Activated T-cell treated with anti-CD3 and anti-CD28 coated beads, Interleukin-2, amount 50 U/mL, for 72 hours (primary cell): ENCODE measurements around the gene VAV3. TPM values are rescaled to one million over a fixed set of nuclear protein-coding genes. Genes with fewer than 3 reads are reported as not detected.
A peak's percentile ranks its signal among the peaks of the same experiment; 100 is the strongest.

ENCODE experiments used
- ATAC-seq, 2 donors: fragments of 150-1000 bp; cut with Tn5 transposase; replicated peaks in 1 of 2; 2 replicates each; pipeline ENCODE4 v1.10.0; 2021; ENCODE audit warnings: moderate library complexity in 2 of 2, mild to moderate bottlenecking in 1 of 2
- DNase-seq, 2 donors: peaks; one replicate each; pipeline ENCODE4 v3.0.0; 2021 to 2022; ENCODE audit warnings: mixed read lengths in 1 of 2
- H3K27ac Mint-ChIP-seq: one replicate; pipeline ENCODE4 v1.8.0; 2022; ENCODE audit warnings: mild to moderate bottlenecking, moderate library complexity, mixed read lengths
- H3K27me3 Mint-ChIP-seq: one replicate; pipeline ENCODE4 v1.8.0; 2022; ENCODE audit warnings: low read depth, mixed read lengths
- H3K36me3 Mint-ChIP-seq, 2 donors: one replicate each; pipeline ENCODE4 v1.8.0; 2022; ENCODE audit warnings: mixed read lengths in 2 of 2, mild to moderate bottlenecking in 1 of 2; ENCODE audit not compliant: insufficient read depth in 2 of 2
- H3K4me1 Mint-ChIP-seq: one replicate; pipeline ENCODE4 v1.8.0; 2022; ENCODE audit warnings: low read depth, mixed read lengths
- H3K4me3 Mint-ChIP-seq, 2 donors: one replicate each; pipeline ENCODE4 v1.8.0; 2022; ENCODE audit warnings: mild to moderate bottlenecking in 2 of 2, mixed read lengths in 2 of 2, moderate library complexity in 2 of 2
- H3K9me3 Mint-ChIP-seq, 2 donors: one replicate each; pipeline ENCODE4 v1.8.0; 2022; ENCODE audit warnings: mixed read lengths in 2 of 2
- total RNA-seq, 2 donors: library from RNA; stranded (reverse); gene quantifications; one replicate each; pipeline ENCODE4 v1.2.3, GENCODE V29; 2022

Gene VAV3
- total RNA-seq, 2 donors from 2014 or later, result 2.5 to 2.8 TPM

DNA sequence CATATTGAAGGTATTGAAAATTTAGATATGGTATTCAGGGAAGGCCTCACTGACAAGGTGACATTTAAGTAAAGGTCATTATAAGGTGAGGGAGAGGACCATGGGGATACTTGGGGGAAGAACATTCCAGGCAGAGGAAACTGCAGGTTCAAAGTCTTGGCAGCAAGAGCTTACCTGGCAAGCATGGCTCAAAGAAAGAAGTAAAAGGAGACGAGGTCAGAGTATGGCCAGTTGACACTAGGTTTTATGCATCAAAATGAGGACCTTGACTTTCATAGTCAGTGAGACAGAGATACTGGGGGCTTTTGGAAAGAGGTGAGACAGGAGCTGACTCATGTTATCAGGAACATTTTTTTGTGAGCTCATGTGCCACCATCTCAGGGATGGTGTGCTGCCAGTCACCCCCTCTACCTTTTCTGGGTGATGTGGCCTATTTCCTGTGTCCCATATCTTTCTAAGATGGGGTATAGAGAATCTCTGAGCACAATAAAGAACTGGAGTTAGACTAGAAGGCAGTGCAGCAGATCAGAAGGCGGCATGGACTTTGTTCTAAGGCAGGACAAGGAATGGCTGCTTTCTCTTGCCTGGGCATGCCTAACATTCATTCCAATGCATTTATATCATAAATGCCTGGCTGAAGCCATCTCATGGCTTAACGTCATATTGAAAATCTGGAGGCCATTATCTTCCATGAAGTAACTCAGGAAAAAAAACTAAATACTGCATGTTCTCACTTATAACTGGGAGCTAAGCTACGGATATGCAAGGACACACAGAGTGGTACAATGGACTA is 417.4 kb downstream of the VAV3 start:
- no peak overlapping the region for H3K4me3 Mint-ChIP-seq
- no peaks in the 10 kb centered on the region for H3K27me3 Mint-ChIP-seq
- H3K27ac Mint-ChIP-seq, result no peak overlapping the region
- no peaks in the 10 kb centered on the region for H3K36me3 Mint-ChIP-seq
- DNase-seq, result no peak
- no peaks in the 10 kb centered on the region for H3K4me1 Mint-ChIP-seq
- ATAC-seq, result peak in 1 of 2 donors; percentile 25
- no peaks in the 10 kb centered on the region for H3K9me3 Mint-ChIP-seq

DNA sequence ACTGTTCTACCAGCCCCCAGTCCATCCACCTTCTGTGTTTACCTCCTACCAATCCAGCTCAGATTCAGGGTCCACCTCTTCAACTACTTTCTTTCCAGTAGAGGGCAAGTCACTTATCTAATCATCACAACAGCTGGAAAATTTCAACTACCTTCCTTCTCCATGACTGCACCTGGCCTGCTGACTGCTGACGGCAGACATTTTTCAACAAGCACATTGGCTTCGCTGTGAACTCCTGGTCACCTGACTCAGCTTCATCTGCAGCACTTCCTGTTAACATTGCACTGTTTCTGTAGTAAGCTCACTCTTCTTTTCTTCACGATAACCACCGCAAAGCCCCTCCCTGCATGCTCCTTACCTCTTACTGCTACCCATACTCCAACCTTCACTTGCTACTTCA is 418.4 kb downstream of the VAV3 start:
- no peaks in the 10 kb centered on the region for H3K4me1 Mint-ChIP-seq
- H3K4me3 Mint-ChIP-seq, result no peak overlapping the region
- H3K27ac Mint-ChIP-seq, result no peak overlapping the region
- DNase-seq, result no peak
- ATAC-seq, result no peak
- no peaks in the 10 kb centered on the region for H3K36me3 Mint-ChIP-seq
- H3K27me3 Mint-ChIP-seq, result no peaks in the 10 kb centered on the region
- H3K9me3 Mint-ChIP-seq, result no peaks in the 10 kb centered on the region

DNA sequence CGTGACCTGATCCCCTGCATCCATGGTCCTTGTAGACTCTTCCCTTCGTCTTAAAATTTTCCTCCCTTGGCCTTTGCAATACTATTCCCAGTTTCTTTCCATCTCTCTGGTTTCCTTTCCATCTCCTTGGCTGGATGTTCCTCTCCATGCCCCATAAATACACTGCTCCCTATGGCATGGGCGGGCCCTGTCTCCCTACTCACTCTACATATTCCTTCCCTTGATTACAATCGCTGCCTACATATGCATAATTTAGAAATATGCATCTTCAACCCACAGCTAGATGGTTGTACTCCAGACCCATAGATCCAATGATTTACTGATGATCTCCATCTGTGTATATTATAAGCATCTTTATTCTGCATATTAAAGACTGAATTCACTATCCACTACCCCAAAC is 419.1 kb downstream of the VAV3 start:
- Mint-ChIP-seq H3K4me1 (no peaks in the 10 kb centered on the region), H3K9me3 (no peaks in the 10 kb centered on the region), H3K27ac (no peak overlapping the region), H3K27me3 (no peaks in the 10 kb centered on the region), H3K4me3 (no peak overlapping the region), H3K36me3 (no peaks in the 10 kb centered on the region)
- no peak for DNase-seq
- no peak for ATAC-seq

DNA sequence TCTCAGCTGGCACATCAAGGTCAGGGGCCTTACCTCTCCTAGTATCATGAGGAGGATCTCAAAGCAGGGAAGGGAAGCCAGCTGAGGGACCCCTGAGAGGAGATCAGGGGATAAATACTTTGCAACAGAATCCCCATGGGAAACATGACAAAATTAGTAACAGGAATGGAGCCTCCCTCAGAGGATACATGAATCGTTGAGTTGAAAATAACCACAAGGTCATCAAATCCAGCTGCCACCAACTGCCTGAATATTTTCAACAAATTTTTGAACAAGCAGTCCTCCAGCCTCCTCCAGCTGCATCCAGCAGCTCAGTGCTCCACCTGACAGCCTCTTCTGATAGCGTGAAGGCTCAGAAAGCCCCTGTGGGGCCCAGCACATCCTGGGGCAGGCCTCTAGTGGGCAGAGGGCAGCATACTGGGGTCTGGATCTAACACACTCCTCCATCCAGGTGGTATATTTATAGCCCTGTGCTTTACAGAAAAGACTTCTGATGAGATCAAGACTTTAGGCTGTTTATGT is 419.9 kb downstream of the VAV3 start:
- no peak for ATAC-seq

DNA sequence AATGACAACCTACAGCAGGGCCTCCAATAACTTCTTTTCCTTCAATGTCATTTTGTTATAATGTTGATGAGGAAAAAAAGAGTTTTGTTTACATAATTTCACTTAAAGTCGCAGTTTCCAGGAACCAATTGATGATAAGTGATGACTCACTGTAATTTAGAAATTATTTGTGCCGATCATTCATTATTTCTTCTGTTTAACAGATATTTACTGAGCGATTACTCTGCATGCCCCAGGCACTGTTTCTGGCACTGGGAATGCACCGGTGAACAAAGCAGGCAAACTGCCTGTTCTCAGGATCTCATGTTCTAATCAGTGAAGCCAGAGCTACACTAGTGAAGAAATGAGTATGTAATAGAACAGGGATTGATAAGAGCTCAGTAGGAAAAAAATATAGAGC is 420.7 kb downstream of the VAV3 start:
- H3K27ac Mint-ChIP-seq, result no peak overlapping the region
- no peak overlapping the region for H3K4me3 Mint-ChIP-seq
- no peaks in the 10 kb centered on the region for H3K36me3 Mint-ChIP-seq
- ATAC-seq, result no peak
- H3K4me1 Mint-ChIP-seq, result no peaks in the 10 kb centered on the region
- no peaks in the 10 kb centered on the region for H3K27me3 Mint-ChIP-seq
- no peaks in the 10 kb centered on the region for H3K9me3 Mint-ChIP-seq
- no peak for DNase-seq

More for the DNA sequence above, 419.9 kb downstream of the VAV3 start:
- DNase-seq, result no peak
- Mint-ChIP-seq H3K4me3 (no peak overlapping the region), H3K9me3 (no peaks in the 10 kb centered on the region), H3K27me3 (no peaks in the 10 kb centered on the region), H3K36me3 (no peaks in the 10 kb centered on the region), H3K27ac (no peak overlapping the region), H3K4me1 (no peaks in the 10 kb centered on the region)

DNA sequence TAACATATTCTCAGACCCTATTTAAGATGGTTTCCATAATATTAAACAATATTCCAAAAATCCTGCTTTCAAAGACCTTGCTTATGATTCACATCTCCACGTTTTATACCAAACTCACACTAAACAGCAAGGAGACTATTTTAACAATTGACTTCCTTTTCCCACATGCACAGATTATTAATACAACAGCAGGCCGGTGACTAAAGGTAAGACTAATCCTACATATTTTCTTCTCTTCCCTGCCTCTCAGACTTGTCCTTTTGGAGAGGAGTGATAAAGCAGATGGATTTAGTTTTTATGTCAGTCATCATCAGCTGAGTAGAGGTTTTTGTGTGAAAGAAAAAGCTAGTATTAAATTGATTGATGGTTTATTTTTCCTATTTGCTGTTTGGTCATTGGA is 423.6 kb downstream of the VAV3 start:
- Mint-ChIP-seq H3K4me3 (no peak overlapping the region), H3K27me3 (no peaks in the 10 kb centered on the region), H3K36me3 (no peaks in the 10 kb centered on the region), H3K27ac (no peak overlapping the region), H3K4me1 (no peaks in the 10 kb centered on the region), H3K9me3 (no peaks in the 10 kb centered on the region)
- DNase-seq (no peak), ATAC-seq (no peak)

DNA sequence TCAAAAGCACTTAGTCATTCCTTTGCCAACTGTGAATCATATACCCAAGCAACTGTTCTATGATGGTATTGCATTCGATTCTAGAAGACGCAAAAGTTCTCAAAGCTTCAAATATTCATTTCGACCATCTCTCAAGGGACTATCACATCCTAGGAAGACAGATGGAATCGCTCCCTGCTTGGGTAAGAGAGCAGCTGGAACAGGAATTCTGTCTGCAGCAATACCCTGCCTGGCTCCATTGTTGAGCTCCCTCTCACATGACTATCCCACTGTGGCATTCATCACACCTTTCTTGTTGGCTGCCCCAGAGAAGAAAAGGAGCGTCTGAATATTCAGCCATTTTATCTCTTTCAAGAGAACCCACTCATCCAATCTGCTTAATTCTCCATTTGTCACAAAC is 426.5 kb downstream of the VAV3 start:
- no peaks in the 10 kb centered on the region for H3K4me1 Mint-ChIP-seq
- DNase-seq (no peak), ATAC-seq (no peak)
- H3K4me3 Mint-ChIP-seq, result no peak overlapping the region
- no peaks in the 10 kb centered on the region for H3K36me3 Mint-ChIP-seq
- H3K27ac Mint-ChIP-seq, result no peak overlapping the region
- no peaks in the 10 kb centered on the region for H3K27me3 Mint-ChIP-seq
- no peaks in the 10 kb centered on the region for H3K9me3 Mint-ChIP-seq

DNA sequence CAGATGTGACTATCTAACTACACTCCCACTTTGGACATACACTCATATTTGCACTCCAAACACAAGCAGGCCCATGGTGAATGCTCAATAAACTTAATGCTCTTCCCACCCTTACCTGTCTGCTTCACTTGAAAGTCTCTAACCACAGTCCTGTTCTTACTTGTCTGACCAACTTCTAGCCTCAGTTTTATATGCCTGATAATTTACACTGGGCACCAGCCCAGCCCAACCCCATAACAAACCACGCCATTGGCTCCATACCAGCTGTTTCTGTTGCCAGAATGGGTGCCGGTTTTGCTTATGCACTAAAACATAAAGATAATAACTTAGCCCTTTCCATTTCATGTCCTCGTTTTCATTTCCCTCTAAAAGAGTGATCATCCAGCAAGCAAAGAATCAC is 428.7 kb downstream of the VAV3 start:
- no peak for ATAC-seq
- no peak overlapping the region for H3K4me3 Mint-ChIP-seq
- no peaks in the 10 kb centered on the region for H3K36me3 Mint-ChIP-seq
- no peaks in the 10 kb centered on the region for H3K27me3 Mint-ChIP-seq
- H3K4me1 Mint-ChIP-seq, result no peaks in the 10 kb centered on the region
- DNase-seq, result no peak
- no peaks in the 10 kb centered on the region for H3K9me3 Mint-ChIP-seq
- no peak overlapping the region for H3K27ac Mint-ChIP-seq

DNA sequence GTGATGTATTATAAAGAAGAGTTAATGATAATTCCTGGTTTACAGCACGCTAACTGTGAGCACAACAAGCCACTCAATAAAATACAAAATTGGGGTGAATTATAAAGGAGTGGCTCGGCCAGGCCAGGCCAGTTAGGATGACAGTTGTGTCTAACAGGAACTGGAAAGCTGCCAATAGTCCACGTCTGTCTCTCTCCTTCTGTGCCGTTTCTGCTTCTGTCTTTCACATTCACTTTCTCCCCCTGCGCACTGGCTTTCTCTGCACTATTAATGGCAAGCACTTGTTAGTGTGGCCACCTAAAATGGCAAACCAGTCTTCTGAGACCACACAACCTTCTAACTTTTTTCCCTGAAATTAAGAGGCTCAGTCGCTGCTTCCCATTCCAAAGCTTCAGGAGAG is 429.9 kb downstream of the VAV3 start:
- H3K4me1 Mint-ChIP-seq, result no peaks in the 10 kb centered on the region
- ATAC-seq, result no peak
- H3K36me3 Mint-ChIP-seq, result no peaks in the 10 kb centered on the region
- no peaks in the 10 kb centered on the region for H3K9me3 Mint-ChIP-seq
- H3K4me3 Mint-ChIP-seq, result no peak overlapping the region
- no peak for DNase-seq
- no peak overlapping the region for H3K27ac Mint-ChIP-seq
- H3K27me3 Mint-ChIP-seq, result no peaks in the 10 kb centered on the region

DNA sequence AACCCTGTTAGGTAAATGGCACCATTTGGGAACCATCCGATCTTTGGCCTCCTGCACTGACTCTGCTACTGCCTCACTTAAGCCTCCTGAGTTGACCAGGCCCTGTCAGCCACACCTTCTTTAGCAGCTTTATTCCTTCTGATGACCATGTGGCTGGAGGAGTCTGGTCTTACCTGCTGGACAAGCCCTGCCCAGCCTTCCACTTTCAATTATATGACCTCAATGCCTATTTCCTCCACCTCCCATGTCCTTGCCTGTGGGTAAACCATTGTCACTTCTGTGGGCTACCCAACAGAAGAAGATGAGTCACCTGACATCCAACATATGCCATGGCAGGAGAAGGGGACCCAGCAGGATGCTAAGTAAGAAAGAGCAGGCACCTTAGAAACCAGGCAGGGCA is 430.3 kb downstream of the VAV3 start:
- Mint-ChIP-seq H3K9me3 (no peaks in the 10 kb centered on the region), H3K4me1 (no peaks in the 10 kb centered on the region), H3K27ac (no peak overlapping the region), H3K36me3 (no peaks in the 10 kb centered on the region), H3K4me3 (no peak overlapping the region), H3K27me3 (peaks cover 3% of the 10 kb centered on the region)
- DNase-seq, result no peak
- ATAC-seq, result no peak

DNA sequence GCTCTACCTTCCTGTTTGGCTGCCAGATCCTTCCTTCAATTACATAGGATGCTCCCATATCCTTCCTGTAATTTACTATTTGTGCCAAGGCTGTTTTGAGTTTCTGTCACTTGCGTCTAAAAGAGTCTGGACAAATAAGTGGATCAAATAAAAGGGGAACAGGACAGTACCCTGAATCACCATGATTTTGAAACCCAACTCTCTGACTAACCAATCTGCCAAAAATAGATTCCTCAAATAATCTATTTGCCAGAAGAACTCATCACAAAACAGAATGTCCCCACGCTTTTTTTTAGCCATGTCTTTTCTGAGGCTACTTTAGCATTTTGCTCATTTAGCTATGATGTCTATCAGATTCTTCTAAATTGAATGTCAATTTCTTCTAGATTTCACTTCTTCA is 431.5 kb downstream of the VAV3 start:
- Mint-ChIP-seq H3K9me3 (no peaks in the 10 kb centered on the region), H3K27ac (no peak overlapping the region), H3K4me1 (no peaks in the 10 kb centered on the region), H3K36me3 (no peaks in the 10 kb centered on the region), H3K4me3 (no peak overlapping the region), H3K27me3 (peaks cover 12% of the 10 kb centered on the region)
- ATAC-seq, result no peak
- no peak for DNase-seq

DNA sequence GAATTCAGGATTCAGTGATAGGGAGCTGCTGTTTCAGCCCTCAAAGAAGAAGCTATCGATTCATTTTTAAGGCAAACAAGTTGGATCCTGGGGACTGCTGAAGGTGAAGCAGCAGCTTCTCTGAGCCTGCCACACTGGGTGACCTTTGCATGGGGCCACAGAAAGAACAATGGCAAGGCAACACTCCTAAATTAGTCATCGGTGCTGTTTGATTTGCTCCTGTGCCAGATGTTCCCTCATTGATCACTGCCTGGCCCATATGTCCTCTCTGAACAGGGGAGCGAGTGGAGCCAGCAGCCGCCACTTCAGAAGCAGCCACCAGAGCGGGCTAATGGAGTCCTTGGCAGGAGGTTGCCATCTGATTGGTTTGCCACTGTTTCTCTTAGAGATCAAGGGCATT is 432.7 kb downstream of the VAV3 start:
- ATAC-seq, result no peak
- no peak for DNase-seq
- no peak overlapping the region for H3K27ac Mint-ChIP-seq
- peaks cover 20% of the 10 kb centered on the region for H3K27me3 Mint-ChIP-seq
- H3K36me3 Mint-ChIP-seq, result no peaks in the 10 kb centered on the region
- no peaks in the 10 kb centered on the region for H3K4me1 Mint-ChIP-seq
- no peaks in the 10 kb centered on the region for H3K9me3 Mint-ChIP-seq
- H3K4me3 Mint-ChIP-seq, result no peak overlapping the region

DNA sequence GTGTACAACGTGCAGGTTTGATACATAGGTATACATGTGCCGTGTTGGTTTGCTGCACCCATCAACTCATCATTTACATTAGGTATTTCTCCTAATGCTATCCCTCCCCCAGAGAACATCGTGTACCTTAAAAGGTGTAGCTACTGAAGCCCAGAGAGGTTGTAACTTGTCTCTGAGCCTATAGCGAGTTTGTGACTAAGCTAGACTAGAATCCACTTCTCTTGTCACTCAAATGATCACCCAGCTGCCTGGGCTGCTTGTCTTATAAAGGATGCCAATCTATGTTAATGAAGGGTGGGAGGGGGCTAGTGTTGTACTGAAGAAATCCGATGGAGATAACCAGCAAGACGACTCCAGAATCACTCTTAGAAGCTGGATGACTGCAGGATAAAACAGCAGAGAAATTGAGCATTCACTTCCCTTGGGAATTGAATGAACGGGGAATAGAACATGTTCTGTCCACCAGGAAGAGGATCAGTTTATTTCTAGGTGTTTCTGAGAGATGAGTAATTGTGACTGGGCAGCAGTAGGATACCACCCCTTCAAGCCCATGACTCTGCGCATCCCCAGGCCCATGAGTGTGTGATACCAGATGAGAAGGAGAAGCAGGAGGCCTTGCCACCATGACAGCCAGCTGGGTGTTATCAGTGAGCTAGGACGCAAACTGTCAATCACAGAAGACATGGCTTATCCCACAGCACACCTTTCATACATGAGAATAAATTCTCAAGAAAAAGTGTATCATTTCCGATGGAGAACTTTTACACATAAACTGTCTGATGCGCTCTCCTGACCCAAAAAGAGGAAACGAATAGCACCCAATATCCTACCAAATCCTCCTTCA is 433.7 kb downstream of the VAV3 start:
- H3K9me3 Mint-ChIP-seq, result no peaks in the 10 kb centered on the region
- ATAC-seq, result no peak
- no peak for DNase-seq

More for the DNA sequence above, 433.7 kb downstream of the VAV3 start:
- Mint-ChIP-seq H3K4me3 (no peak overlapping the region), H3K4me1 (no peaks in the 10 kb centered on the region), H3K27me3 (peaks cover 20% of the 10 kb centered on the region), H3K27ac (no peak overlapping the region), H3K36me3 (no peaks in the 10 kb centered on the region)
